ENCODE results near the gene USP43. TPM values are rescaled to one million over a fixed set of nuclear protein-coding genes. Genes with fewer than 3 reads are reported as not detected.

The USP43 gene
- total RNA-seq, 2 experiments from 2014 or later: 0.48 TPM; not detected in 1

- no peak for ATAC-seq (ENCODE audit: low read depth)
These were observed 57.8 kb downstream of the USP43 start for GRCh38 chr17:9702914-9703780.

GRCh38 chr17:9703781-9704082, 58.4 kb downstream of the USP43 start:
- H3K4me1 Mint-ChIP-seq: no peaks in the 10 kb centered on the region
- H3K27ac Mint-ChIP-seq: no peak overlapping the region
- no peaks in the 10 kb centered on the region for H3K27me3 Mint-ChIP-seq
- peaks cover 2% of the 10 kb centered on the region for H3K36me3 Mint-ChIP-seq
- H3K4me3 Mint-ChIP-seq: no peak overlapping the region
- H3K9me3 Mint-ChIP-seq: no peaks in the 10 kb centered on the region
- DNase-seq (no peak), ATAC-seq (ENCODE audit: low read depth) (no peak)
- POLR2A ChIA-PET: no interaction called here

More at GRCh38 chr17:9702914-9703780, 57.8 kb downstream of the USP43 start:
- Mint-ChIP-seq H3K27ac (no peak overlapping the region), H3K4me3 (no peak overlapping the region), H3K27me3 (peaks cover 2% of the 10 kb centered on the region), H3K9me3 (no peaks in the 10 kb centered on the region), H3K4me1 (no peaks in the 10 kb centered on the region), H3K36me3 (no peaks in the 10 kb centered on the region)
- POLR2A ChIA-PET: no interaction called here
- no peak for DNase-seq

- Mint-ChIP-seq H3K27ac (no peak overlapping the region), H3K4me3 (no peak overlapping the region), H3K36me3 (peaks cover 2% of the 10 kb centered on the region), H3K9me3 (no peaks in the 10 kb centered on the region), H3K4me1 (no peaks in the 10 kb centered on the region), H3K27me3 (peaks cover 2% of the 10 kb centered on the region)
- ATAC-seq (ENCODE audit: low read depth) (no peak), DNase-seq (no peak)
- POLR2A ChIA-PET: no interaction called here
These were observed 60.4 kb downstream of the USP43 start for GRCh38 chr17:9705745-9706144.

GRCh38 chr17:9707948-9708347, 62.6 kb downstream of the USP43 start:
- no peak overlapping the region for H3K27ac Mint-ChIP-seq
- H3K4me3 Mint-ChIP-seq: no peak overlapping the region
- H3K27me3 Mint-ChIP-seq: peaks cover 2% of the 10 kb centered on the region
- POLR2A ChIA-PET: no interaction called here
- DNase-seq (no peak), ATAC-seq (ENCODE audit: low read depth) (no peak)
- no peaks in the 10 kb centered on the region for H3K9me3 Mint-ChIP-seq
- no peaks in the 10 kb centered on the region for H3K4me1 Mint-ChIP-seq
- peaks cover 2% of the 10 kb centered on the region for H3K36me3 Mint-ChIP-seq

- H3K27ac Mint-ChIP-seq: no peak overlapping the region
- no peaks in the 10 kb centered on the region for H3K9me3 Mint-ChIP-seq
- no peak for DNase-seq
- POLR2A ChIA-PET: no interaction called here
- no peaks in the 10 kb centered on the region for H3K4me1 Mint-ChIP-seq
- H3K36me3 Mint-ChIP-seq: no peaks in the 10 kb centered on the region
- ATAC-seq (ENCODE audit: low read depth): no peak
- H3K27me3 Mint-ChIP-seq: peaks cover 2% of the 10 kb centered on the region
- H3K4me3 Mint-ChIP-seq: no peak overlapping the region
These were observed 69.5 kb downstream of the USP43 start for GRCh38 chr17:9714801-9715200.

GRCh38 chr17:9715503-9716016, 70.2 kb downstream of the USP43 start:
- DNase-seq (no peak), ATAC-seq (ENCODE audit: low read depth) (no peak)
- POLR2A ChIA-PET: no interaction called here
- Mint-ChIP-seq H3K36me3 (no peaks in the 10 kb centered on the region), H3K27me3 (no peaks in the 10 kb centered on the region), H3K4me1 (no peaks in the 10 kb centered on the region), H3K9me3 (no peaks in the 10 kb centered on the region), H3K27ac (no peak overlapping the region), H3K4me3 (no peak overlapping the region)

GRCh38 chr17:9725575-9725974, 80.3 kb downstream of the USP43 start:
- Mint-ChIP-seq H3K36me3 (no peaks in the 10 kb centered on the region), H3K9me3 (no peaks in the 10 kb centered on the region), H3K27ac (no peak overlapping the region), H3K4me1 (no peaks in the 10 kb centered on the region), H3K27me3 (peaks cover 4% of the 10 kb centered on the region), H3K4me3 (no peak overlapping the region)
- DNase-seq: no peak
- no peak for ATAC-seq (ENCODE audit: low read depth)
- POLR2A ChIA-PET: no interaction called here

GRCh38 chr17:9726291-9726690, 81.0 kb downstream of the USP43 start:
- POLR2A ChIA-PET: no interaction called here
- Mint-ChIP-seq H3K27me3 (peaks cover 4% of the 10 kb centered on the region), H3K4me3 (no peak overlapping the region), H3K4me1 (no peaks in the 10 kb centered on the region), H3K27ac (no peak overlapping the region), H3K9me3 (no peaks in the 10 kb centered on the region), H3K36me3 (no peaks in the 10 kb centered on the region)
- ATAC-seq (ENCODE audit: low read depth) (no peak), DNase-seq (no peak)

- Mint-ChIP-seq H3K27me3 (peaks cover 4% of the 10 kb centered on the region), H3K36me3 (no peaks in the 10 kb centered on the region), H3K27ac (no peak overlapping the region), H3K4me3 (no peak overlapping the region), H3K4me1 (no peaks in the 10 kb centered on the region), H3K9me3 (no peaks in the 10 kb centered on the region)
- POLR2A ChIA-PET: no interaction called here
- ATAC-seq (ENCODE audit: low read depth) (no peak), DNase-seq (no peak)
These were observed 82.7 kb downstream of the USP43 start for GRCh38 chr17:9728005-9728404.

- Mint-ChIP-seq H3K4me1 (no peaks in the 10 kb centered on the region), H3K9me3 (peaks cover 2% of the 10 kb centered on the region), H3K27ac (no peak overlapping the region), H3K27me3 (peaks cover 4% of the 10 kb centered on the region), H3K36me3 (no peaks in the 10 kb centered on the region), H3K4me3 (no peak overlapping the region)
- DNase-seq (no peak), ATAC-seq (ENCODE audit: low read depth) (no peak)
- POLR2A ChIA-PET: no interaction called here
These were observed 83.2 kb downstream of the USP43 start for GRCh38 chr17:9728564-9728963.

- DNase-seq (no peak), ATAC-seq (ENCODE audit: low read depth) (no peak)
- no peak overlapping the region for H3K4me3 Mint-ChIP-seq
- POLR2A ChIA-PET: no interaction called here
- H3K27me3 Mint-ChIP-seq: peaks cover 4% of the 10 kb centered on the region
- H3K36me3 Mint-ChIP-seq: no peaks in the 10 kb centered on the region
- H3K4me1 Mint-ChIP-seq: no peaks in the 10 kb centered on the region
- no peak overlapping the region for H3K27ac Mint-ChIP-seq
- peaks cover 2% of the 10 kb centered on the region for H3K9me3 Mint-ChIP-seq
These were observed 83.8 kb downstream of the USP43 start for GRCh38 chr17:9729034-9729650.

- Mint-ChIP-seq H3K4me3 (no peak overlapping the region), H3K9me3 (peaks cover 2% of the 10 kb centered on the region), H3K27ac (no peak overlapping the region), H3K4me1 (no peaks in the 10 kb centered on the region), H3K27me3 (peaks cover 4% of the 10 kb centered on the region), H3K36me3 (no peaks in the 10 kb centered on the region)
- no peak for ATAC-seq (ENCODE audit: low read depth)
- no peak for DNase-seq
- POLR2A ChIA-PET: no interaction called here
These were observed 84.6 kb downstream of the USP43 start for GRCh38 chr17:9729735-9730420.

- H3K36me3 Mint-ChIP-seq: no peaks in the 10 kb centered on the region
- POLR2A ChIA-PET: no interaction called here
- H3K4me1 Mint-ChIP-seq: no peaks in the 10 kb centered on the region
- no peak for ATAC-seq (ENCODE audit: low read depth)
- no peak for DNase-seq
- no peaks in the 10 kb centered on the region for H3K9me3 Mint-ChIP-seq
- no peak overlapping the region for H3K27ac Mint-ChIP-seq
- H3K4me3 Mint-ChIP-seq: no peak overlapping the region
- H3K27me3 Mint-ChIP-seq: peaks cover 15% of the 10 kb centered on the region
These were observed 105.2 kb downstream of the USP43 start for GRCh38 chr17:9750524-9750923.

- Mint-ChIP-seq H3K27me3 (peaks cover 9% of the 10 kb centered on the region), H3K36me3 (no peaks in the 10 kb centered on the region)
These were observed 109.8 kb downstream of the USP43 start for GRCh38 chr17:9755083-9755482.

More at GRCh38 chr17:9755083-9755482, 109.8 kb downstream of the USP43 start:
- ATAC-seq (ENCODE audit: low read depth): no peak
- Mint-ChIP-seq H3K4me3 (no peak overlapping the region), H3K27ac (no peak overlapping the region), H3K9me3 (no peaks in the 10 kb centered on the region), H3K4me1 (no peaks in the 10 kb centered on the region)
- POLR2A ChIA-PET: no interaction called here
- no peak for DNase-seq
